GF-D8 (cell line): ENCODE data around the gene IMPG1.
"Not testable (repeated sequence)": the region's sequence is repeated elsewhere in the genome, so short reads cannot be mapped to it uniquely, and the experiment has no call there.

Experiments used
- DNase-seq: peaks from one replicate; lab custom pipeline; 2025; lab: John Stamatoyannopoulos, UW

IMPG1 gene

GRCh38 chr6:75952128-75952527, 120.3 kb downstream of the IMPG1 start:
- no peak for DNase-seq

- DNase-seq: no peak
These were observed 124.5 kb downstream of the IMPG1 start for GRCh38 chr6:75947935-75948334.

- no peak for DNase-seq
These were observed 126.2 kb downstream of the IMPG1 start for GRCh38 chr6:75946146-75946831.

GRCh38 chr6:75943381-75943780, 129.1 kb downstream of the IMPG1 start:
- no peak for DNase-seq

GRCh38 chr6:75941509-75941908, 131.0 kb downstream of the IMPG1 start:
- DNase-seq: no peak

- DNase-seq: no peak
These were observed 131.9 kb downstream of the IMPG1 start for GRCh38 chr6:75940564-75940963.

GRCh38 chr6:75937846-75938245, 134.6 kb downstream of the IMPG1 start:
- DNase-seq: no peak

- DNase-seq: no peak
These were observed 135.8 kb downstream of the IMPG1 start for GRCh38 chr6:75936682-75937081.

- no peak for DNase-seq
These were observed 137.0 kb downstream of the IMPG1 start for GRCh38 chr6:75935473-75935793.

- DNase-seq: no peak
These were observed 137.6 kb downstream of the IMPG1 start for GRCh38 chr6:75934643-75935472.

GRCh38 chr6:75933387-75933975, 139.0 kb downstream of the IMPG1 start:
- no peak for DNase-seq

GRCh38 chr6:75932067-75932466, 140.4 kb downstream of the IMPG1 start:
- DNase-seq: no peak

GRCh38 chr6:75931011-75931680, 141.3 kb downstream of the IMPG1 start:
- DNase-seq: no peak

GRCh38 chr6:75926293-75927168, 145.9 kb downstream of the IMPG1 start:
- no peak for DNase-seq

GRCh38 chr6:75922226-75922625, 150.2 kb downstream of the IMPG1 start:
- no peak for DNase-seq

- no peak for DNase-seq
These were observed 159.4 kb downstream of the IMPG1 start for GRCh38 chr6:75913040-75913439.

GRCh38 chr6:75907444-75907843, 165.0 kb downstream of the IMPG1 start:
- DNase-seq: no peak

- no peak for DNase-seq
These were observed 165.6 kb downstream of the IMPG1 start for GRCh38 chr6:75906871-75907270.

GRCh38 chr6:75905129-75905528, 167.3 kb downstream of the IMPG1 start:
- DNase-seq: not testable (repeated sequence)

- DNase-seq: not testable (repeated sequence)
These were observed 172.2 kb downstream of the IMPG1 start for GRCh38 chr6:75900216-75900615.

GRCh38 chr6:75896526-75896925, 175.9 kb downstream of the IMPG1 start:
- DNase-seq: no peak

- no peak for DNase-seq
These were observed 178.7 kb downstream of the IMPG1 start for GRCh38 chr6:75893776-75894152.
